NCI-H524 treated with DMSO at 0.1 percent for 48 hours (cell line): ENCODE results near the gene PIK3CD.
"Not testable (repeated sequence)": the region's sequence is repeated elsewhere in the genome, so short reads cannot be mapped to it uniquely, and the experiment has no call there.

Source experiments
- DNase-seq: peaks from one replicate; lab custom pipeline; 2025; lab: John Stamatoyannopoulos, UW

PIK3CD gene

GRCh38 chr1:9736241-9736640 lies 84.7 kb downstream of the PIK3CD start:
- no peak for DNase-seq

GRCh38 chr1:9737057-9737456 lies 85.5 kb downstream of the PIK3CD start:
- no peak for DNase-seq

- DNase-seq = no peak
These were observed 86.1 kb downstream of the PIK3CD start for GRCh38 chr1:9737671-9738070.

GRCh38 chr1:9744106-9744799 lies 92.7 kb downstream of the PIK3CD start:
- no peak for DNase-seq

- no peak for DNase-seq
These were observed 94.7 kb downstream of the PIK3CD start for GRCh38 chr1:9746211-9746610.

GRCh38 chr1:9746651-9747050 lies 95.1 kb downstream of the PIK3CD start:
- DNase-seq = no peak

- DNase-seq = not testable (repeated sequence)
These were observed 96.9 kb downstream of the PIK3CD start for GRCh38 chr1:9748391-9748790.

GRCh38 chr1:9749361-9749760 lies 97.8 kb downstream of the PIK3CD start:
- no peak for DNase-seq

- no peak for DNase-seq
These were observed 100.4 kb downstream of the PIK3CD start for GRCh38 chr1:9751971-9752370.

GRCh38 chr1:9753121-9753531 lies 101.6 kb downstream of the PIK3CD start:
- no peak for DNase-seq

- DNase-seq = no peak
These were observed 104.0 kb downstream of the PIK3CD start for GRCh38 chr1:9755441-9755995.

- no peak for DNase-seq
These were observed 107.1 kb downstream of the PIK3CD start for GRCh38 chr1:9758559-9759121.

GRCh38 chr1:9759939-9760338 lies 108.4 kb downstream of the PIK3CD start:
- DNase-seq = no peak

- DNase-seq = no peak
These were observed 109.3 kb downstream of the PIK3CD start for GRCh38 chr1:9760824-9761223.

GRCh38 chr1:9761855-9762254 lies 110.3 kb downstream of the PIK3CD start:
- DNase-seq = no peak

- not testable (repeated sequence) for DNase-seq
These were observed 110.9 kb downstream of the PIK3CD start for GRCh38 chr1:9762446-9762845.

- no peak for DNase-seq
These were observed 112.4 kb downstream of the PIK3CD start for GRCh38 chr1:9763914-9764313.

- no peak for DNase-seq
These were observed 113.0 kb downstream of the PIK3CD start for GRCh38 chr1:9764550-9764949.

- no peak for DNase-seq
These were observed 115.4 kb downstream of the PIK3CD start for GRCh38 chr1:9766759-9767442.

- DNase-seq = no peak
These were observed 116.6 kb downstream of the PIK3CD start for GRCh38 chr1:9767964-9768668.

GRCh38 chr1:9768983-9769382 lies 117.5 kb downstream of the PIK3CD start:
- DNase-seq = no peak

- no peak for DNase-seq
These were observed 118.8 kb downstream of the PIK3CD start for GRCh38 chr1:9770298-9770697.
